ENCODE results near the gene RPS6KA2. TPM values are rescaled to one million over a fixed set of nuclear protein-coding genes. Genes with fewer than 3 reads are reported as not detected.
"Not testable (repeated sequence)": the region's sequence is repeated elsewhere in the genome, so short reads cannot be mapped to it uniquely, and the experiment has no call there.

The RPS6KA2 gene
- total RNA-seq, 1 experiment from 2014 or later = 7.2 TPM

DNA sequence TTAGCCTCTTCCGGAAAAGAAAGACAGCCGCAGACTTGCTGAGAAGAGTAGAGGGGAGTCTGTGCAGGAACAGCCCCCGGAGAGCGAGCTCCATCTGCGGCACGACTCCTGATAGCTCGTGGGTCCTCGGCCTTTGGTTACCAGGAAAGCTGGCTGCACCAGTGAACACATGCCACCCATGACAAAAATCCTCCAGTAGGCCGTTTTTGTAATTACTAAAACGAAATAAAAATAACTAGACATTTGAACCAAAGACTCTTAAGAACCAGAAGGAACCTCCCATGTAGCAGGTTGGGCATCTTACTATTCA is 82.8 kb downstream of the RPS6KA2 start:
- no peaks in the 10 kb centered on the region for H3K79me2 ChIP-seq (ENCODE audit: low read length)
- H3K9ac ChIP-seq (ENCODE audit: low read length) = no peak overlapping the region
- no peak overlapping the region for H2AFZ ChIP-seq (ENCODE audit: low read length)
- H3K9me3 ChIP-seq (ENCODE audit: low read length) = no peaks in the 10 kb centered on the region
- peaks cover 47% of the 10 kb centered on the region for H3K4me1 ChIP-seq (ENCODE audit: low read length)
- DNase-seq = no peak
- no peaks in the 10 kb centered on the region for H3K9me2 ChIP-seq (replicated peaks; ENCODE audit: insufficient read depth, low read length)
- H3K27me3 ChIP-seq (ENCODE audit: low read length) = no peaks in the 10 kb centered on the region
- no peak overlapping the region for H3K4me3 ChIP-seq (ENCODE audit: low read length)
- H3K27ac ChIP-seq (ENCODE audit: low read length) = no peak overlapping the region
- no peaks in the 10 kb centered on the region for H3K36me3 ChIP-seq (ENCODE audit: insufficient read depth, low read length)
- no peaks in the 10 kb centered on the region for H4K20me1 ChIP-seq (ENCODE audit: insufficient read depth, low read depth, low read length)
- no peak overlapping the region for H3K4me2 ChIP-seq (ENCODE audit: low read depth, low read length, poor library complexity, severe bottlenecking)

- H3K4me1 ChIP-seq (ENCODE audit: low read length) = peaks cover 43% of the 10 kb centered on the region
- H3K9ac ChIP-seq (ENCODE audit: low read length) = no peak overlapping the region
- H3K79me2 ChIP-seq (ENCODE audit: low read length) = no peaks in the 10 kb centered on the region
- DNase-seq = no peak
- no peaks in the 10 kb centered on the region for H3K27me3 ChIP-seq (ENCODE audit: low read length)
- H3K4me2 ChIP-seq (ENCODE audit: low read depth, low read length, poor library complexity, severe bottlenecking) = no peak overlapping the region
- no peaks in the 10 kb centered on the region for H3K36me3 ChIP-seq (ENCODE audit: insufficient read depth, low read length)
- no peak overlapping the region for H3K27ac ChIP-seq (ENCODE audit: low read length)
- H3K4me3 ChIP-seq (ENCODE audit: low read length) = no peak overlapping the region
- H4K20me1 ChIP-seq (ENCODE audit: insufficient read depth, low read depth, low read length) = no peaks in the 10 kb centered on the region
- H3K9me2 ChIP-seq (replicated peaks; ENCODE audit: insufficient read depth, low read length) = no peaks in the 10 kb centered on the region
- H3K9me3 ChIP-seq (ENCODE audit: low read length) = no peaks in the 10 kb centered on the region
- H2AFZ ChIP-seq (ENCODE audit: low read length) = no peak overlapping the region
Observed at GRCh38 chr6:166543603-166544295, 83.3 kb downstream of the RPS6KA2 start.

DNA sequence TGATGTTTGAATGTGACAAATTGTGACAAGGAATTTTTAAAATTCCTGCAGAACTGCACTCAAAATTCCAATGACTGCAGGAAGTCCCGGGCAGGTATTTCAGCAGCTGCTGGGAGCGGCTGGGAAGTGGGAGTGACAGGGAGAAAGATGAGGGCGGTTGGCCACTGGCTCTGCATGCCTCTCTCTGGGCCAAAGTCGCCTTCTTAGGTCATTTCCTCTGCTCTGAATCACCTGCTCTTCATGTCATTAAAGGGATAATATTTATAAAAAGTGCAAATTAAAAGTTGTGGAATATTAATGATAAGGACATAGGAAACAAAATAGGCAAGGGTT is 84.5 kb downstream of the RPS6KA2 start:
- no peak for DNase-seq
- Histone ChIP-seq H3K27me3 (ENCODE audit: low read length) (no peaks in the 10 kb centered on the region), H3K27ac (ENCODE audit: low read length) (peak overlapping the region; percentile 82), H3K4me1 (ENCODE audit: low read length) (peaks cover 52% of the 10 kb centered on the region), H3K36me3 (ENCODE audit: insufficient read depth, low read length) (no peaks in the 10 kb centered on the region), H3K9me3 (ENCODE audit: low read length) (no peaks in the 10 kb centered on the region), H3K4me2 (ENCODE audit: low read depth, low read length, poor library complexity, severe bottlenecking) (peak overlapping the region; percentile 69), H2AFZ (ENCODE audit: low read length) (no peak overlapping the region), H3K4me3 (ENCODE audit: low read length) (no peak overlapping the region), H4K20me1 (ENCODE audit: insufficient read depth, low read depth, low read length) (no peaks in the 10 kb centered on the region), H3K79me2 (ENCODE audit: low read length) (no peaks in the 10 kb centered on the region), H3K9ac (ENCODE audit: low read length) (no peak overlapping the region), H3K9me2 (replicated peaks; ENCODE audit: insufficient read depth, low read length) (no peaks in the 10 kb centered on the region)

GRCh38 chr6:166541876-166542579 is 85.0 kb downstream of the RPS6KA2 start:
- peak; percentile 68 for DNase-seq
- peak overlapping the region; percentile 69 for H3K4me2 ChIP-seq (ENCODE audit: low read depth, low read length, poor library complexity, severe bottlenecking)
- H3K9me2 ChIP-seq (replicated peaks; ENCODE audit: insufficient read depth, low read length) = no peaks in the 10 kb centered on the region
- H3K36me3 ChIP-seq (ENCODE audit: insufficient read depth, low read length) = no peaks in the 10 kb centered on the region
- peak overlapping the region; percentile 82 for H3K27ac ChIP-seq (ENCODE audit: low read length)
- H3K9me3 ChIP-seq (ENCODE audit: low read length) = no peaks in the 10 kb centered on the region
- H2AFZ ChIP-seq (ENCODE audit: low read length) = peak overlapping the region; percentile 70
- no peaks in the 10 kb centered on the region for H3K79me2 ChIP-seq (ENCODE audit: low read length)
- H4K20me1 ChIP-seq (ENCODE audit: insufficient read depth, low read depth, low read length) = no peaks in the 10 kb centered on the region
- peaks cover 57% of the 10 kb centered on the region for H3K4me1 ChIP-seq (ENCODE audit: low read length)
- peak overlapping the region; percentile 65 for H3K9ac ChIP-seq (ENCODE audit: low read length)
- no peaks in the 10 kb centered on the region for H3K27me3 ChIP-seq (ENCODE audit: low read length)
- H3K4me3 ChIP-seq (ENCODE audit: low read length) = peak overlapping the region; percentile 58

DNA sequence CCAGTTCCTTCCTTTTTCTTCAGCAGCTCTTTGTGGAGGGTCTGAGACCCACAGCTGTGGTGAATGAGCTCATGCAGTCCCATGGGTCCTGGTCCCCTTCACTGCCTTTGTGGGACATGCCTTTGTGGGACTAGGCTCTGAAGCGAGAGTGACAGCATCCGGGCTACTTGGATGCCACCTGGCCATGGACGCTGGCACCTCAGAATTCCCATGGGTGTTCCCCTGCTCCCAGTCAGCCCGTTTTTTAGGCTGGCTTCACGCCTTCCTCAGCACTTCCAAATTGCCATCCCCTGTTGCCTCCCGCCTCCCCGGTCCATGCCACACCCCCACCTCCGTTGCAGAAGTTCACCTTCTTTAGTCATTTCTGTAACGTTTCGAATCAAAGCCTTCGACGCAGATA is 85.7 kb downstream of the RPS6KA2 start:
- Histone ChIP-seq H3K4me2 (ENCODE audit: low read depth, low read length, poor library complexity, severe bottlenecking) (peak overlapping the region; percentile 69), H3K27me3 (ENCODE audit: low read length) (no peaks in the 10 kb centered on the region), H3K9me2 (replicated peaks; ENCODE audit: insufficient read depth, low read length) (no peaks in the 10 kb centered on the region), H3K27ac (ENCODE audit: low read length) (peak overlapping the region; percentile 82), H3K9ac (ENCODE audit: low read length) (peak overlapping the region; percentile 65), H3K9me3 (ENCODE audit: low read length) (no peaks in the 10 kb centered on the region), H3K79me2 (ENCODE audit: low read length) (no peaks in the 10 kb centered on the region), H4K20me1 (ENCODE audit: insufficient read depth, low read depth, low read length) (no peaks in the 10 kb centered on the region), H3K4me1 (ENCODE audit: low read length) (peaks cover 63% of the 10 kb centered on the region), H3K36me3 (ENCODE audit: insufficient read depth, low read length) (no peaks in the 10 kb centered on the region), H2AFZ (ENCODE audit: low read length) (peak overlapping the region; percentile 70), H3K4me3 (ENCODE audit: low read length) (peak overlapping the region; percentile 58)
- no peak for DNase-seq

DNA sequence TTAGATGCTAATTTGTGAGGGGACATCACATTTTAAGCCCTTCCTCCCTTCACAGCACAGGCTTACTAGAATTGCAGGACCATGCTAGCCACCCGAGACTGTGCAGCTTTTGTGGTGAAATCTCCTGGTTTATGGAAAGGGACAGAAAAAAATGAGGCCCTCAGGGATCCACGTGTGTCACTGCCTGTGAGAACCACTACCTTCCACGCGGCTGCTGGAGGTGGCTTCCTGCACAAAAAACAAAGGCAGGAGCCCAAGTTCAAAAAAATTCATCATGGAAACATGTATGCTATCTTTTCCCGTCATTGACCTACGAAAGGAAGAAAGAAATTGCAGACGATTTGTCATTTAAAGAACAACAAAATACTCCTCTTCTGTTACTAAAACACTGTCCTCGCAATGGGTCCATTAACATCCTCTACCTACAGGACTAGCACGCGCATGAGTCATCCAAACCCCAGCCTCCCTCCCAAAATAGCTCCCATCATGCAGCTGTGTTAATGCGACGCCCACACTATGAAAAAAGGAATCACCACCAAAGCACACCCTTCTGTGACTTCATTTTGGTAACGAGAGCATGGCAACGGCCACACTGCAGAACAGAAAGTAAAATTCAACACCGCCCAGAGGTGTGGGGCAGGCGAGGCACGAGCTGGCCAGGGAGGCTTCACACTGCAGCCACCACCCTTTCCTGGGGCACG is 86.3 kb downstream of the RPS6KA2 start:
- Histone ChIP-seq H3K9me2 (replicated peaks; ENCODE audit: insufficient read depth, low read length) (no peaks in the 10 kb centered on the region), H3K4me2 (ENCODE audit: low read depth, low read length, poor library complexity, severe bottlenecking) (peak overlapping the region; percentile 69), H3K27me3 (ENCODE audit: low read length) (no peaks in the 10 kb centered on the region), H3K79me2 (ENCODE audit: low read length) (no peaks in the 10 kb centered on the region), H3K4me1 (ENCODE audit: low read length) (peaks cover 69% of the 10 kb centered on the region), H3K9me3 (ENCODE audit: low read length) (no peaks in the 10 kb centered on the region), H3K9ac (ENCODE audit: low read length) (peak overlapping the region; percentile 65), H4K20me1 (ENCODE audit: insufficient read depth, low read depth, low read length) (no peaks in the 10 kb centered on the region), H3K36me3 (ENCODE audit: insufficient read depth, low read length) (no peaks in the 10 kb centered on the region), H3K27ac (ENCODE audit: low read length) (peak overlapping the region; percentile 82), H3K4me3 (ENCODE audit: low read length) (peak overlapping the region; percentile 58), H2AFZ (ENCODE audit: low read length) (peak overlapping the region; percentile 70)
- DNase-seq = peak; percentile 90

DNA sequence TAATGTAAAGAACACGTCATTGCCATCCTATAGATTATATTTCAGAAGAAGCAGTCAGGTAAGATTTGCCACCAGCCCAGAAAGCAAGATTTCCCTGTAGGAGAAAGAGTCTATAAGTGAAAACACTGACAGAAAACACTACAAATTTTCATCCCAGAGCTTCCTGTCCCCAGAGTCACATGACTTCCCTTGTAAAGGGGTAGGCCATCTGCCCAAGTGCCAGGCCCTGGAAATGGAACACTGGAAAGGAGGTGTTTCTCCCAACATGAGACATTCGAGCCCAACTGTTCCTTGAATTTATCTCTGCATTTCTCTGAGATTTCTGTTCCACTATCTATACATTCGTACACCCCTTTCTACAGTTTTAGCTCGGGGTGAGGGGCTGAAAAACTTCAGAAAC is 87.5 kb downstream of the RPS6KA2 start:
- H2AFZ ChIP-seq (ENCODE audit: low read length) = no peak overlapping the region
- H3K4me3 ChIP-seq (ENCODE audit: low read length) = no peak overlapping the region
- H4K20me1 ChIP-seq (ENCODE audit: insufficient read depth, low read depth, low read length) = no peaks in the 10 kb centered on the region
- H3K79me2 ChIP-seq (ENCODE audit: low read length) = no peaks in the 10 kb centered on the region
- H3K36me3 ChIP-seq (ENCODE audit: insufficient read depth, low read length) = no peaks in the 10 kb centered on the region
- H3K27ac ChIP-seq (ENCODE audit: low read length) = no peak overlapping the region
- H3K9me3 ChIP-seq (ENCODE audit: low read length) = no peaks in the 10 kb centered on the region
- no peak overlapping the region for H3K4me2 ChIP-seq (ENCODE audit: low read depth, low read length, poor library complexity, severe bottlenecking)
- H3K4me1 ChIP-seq (ENCODE audit: low read length) = peaks cover 82% of the 10 kb centered on the region
- H3K9ac ChIP-seq (ENCODE audit: low read length) = no peak overlapping the region
- no peaks in the 10 kb centered on the region for H3K27me3 ChIP-seq (ENCODE audit: low read length)
- no peaks in the 10 kb centered on the region for H3K9me2 ChIP-seq (replicated peaks; ENCODE audit: insufficient read depth, low read length)
- DNase-seq = no peak

DNA sequence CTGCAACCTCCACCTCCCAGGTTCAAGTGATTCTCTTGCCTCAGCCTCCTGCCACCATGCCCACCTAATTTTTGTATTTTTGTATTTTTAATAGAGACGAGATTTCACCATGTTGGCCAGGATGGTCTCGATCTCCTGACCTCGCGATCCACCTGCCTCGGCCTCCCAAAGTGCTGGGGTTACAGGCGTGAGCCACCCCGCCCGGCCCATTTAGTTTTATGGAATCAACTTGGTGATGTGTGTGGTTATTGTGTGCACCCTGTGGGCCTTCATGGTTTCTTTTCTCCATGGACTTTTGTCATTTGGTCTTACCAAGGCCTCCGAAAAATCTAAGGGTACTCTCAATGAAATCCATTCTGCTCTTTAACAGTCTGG is 88.1 kb downstream of the RPS6KA2 start:
- not testable (repeated sequence) for H4K20me1 ChIP-seq (ENCODE audit: insufficient read depth, low read depth, low read length); H3K9me3 ChIP-seq (ENCODE audit: low read length); H3K4me3 ChIP-seq (ENCODE audit: low read length); H3K27ac ChIP-seq (ENCODE audit: low read length); H2AFZ ChIP-seq (ENCODE audit: low read length); H3K9ac ChIP-seq (ENCODE audit: low read length); H3K27me3 ChIP-seq (ENCODE audit: low read length); H3K9me2 ChIP-seq (replicated peaks; ENCODE audit: insufficient read depth, low read length); H3K79me2 ChIP-seq (ENCODE audit: low read length); H3K4me2 ChIP-seq (ENCODE audit: low read depth, low read length, poor library complexity, severe bottlenecking); DNase-seq; H3K36me3 ChIP-seq (ENCODE audit: insufficient read depth, low read length)
- peaks cover 87% of the 10 kb centered on the region for H3K4me1 ChIP-seq (ENCODE audit: low read length)
